GM18508 (cell line): Measurements from ENCODE around the gene AKR1C4.
"Not testable (repeated sequence)": the region's sequence is repeated elsewhere in the genome, so short reads cannot be mapped to it uniquely, and the experiment has no call there.

Experiments used
- ATAC-seq: cut with Tn5 transposase; IDR thresholded peaks from one replicate; pipeline ENCODE4 v1.9.1; 2021; ENCODE audit warnings: moderate number of reproducible peaks; ENCODE audit not compliant: insufficient read depth, unreplicated experiment

Gene AKR1C4

DNA sequence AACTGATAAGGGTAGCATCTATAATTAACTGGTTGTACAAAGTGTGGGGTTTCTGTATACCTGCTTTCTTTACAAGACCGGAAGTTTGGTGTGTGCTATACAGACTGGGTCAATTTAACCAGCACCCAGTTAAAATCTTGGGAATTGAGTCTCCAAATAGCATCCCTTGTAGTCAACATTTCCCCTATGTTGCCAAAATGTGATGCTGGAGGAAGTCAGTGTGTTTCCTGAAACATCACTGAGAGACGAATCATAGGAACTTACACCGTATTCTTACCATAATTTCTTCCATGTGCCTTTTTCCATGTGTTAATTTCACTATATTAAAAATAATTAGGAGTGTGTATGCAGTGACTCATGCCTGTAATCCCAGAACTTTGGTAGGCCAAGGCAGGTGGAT, 1.7 kb downstream of the AKR1C4 start:
- ATAC-seq, result no peak

DNA sequence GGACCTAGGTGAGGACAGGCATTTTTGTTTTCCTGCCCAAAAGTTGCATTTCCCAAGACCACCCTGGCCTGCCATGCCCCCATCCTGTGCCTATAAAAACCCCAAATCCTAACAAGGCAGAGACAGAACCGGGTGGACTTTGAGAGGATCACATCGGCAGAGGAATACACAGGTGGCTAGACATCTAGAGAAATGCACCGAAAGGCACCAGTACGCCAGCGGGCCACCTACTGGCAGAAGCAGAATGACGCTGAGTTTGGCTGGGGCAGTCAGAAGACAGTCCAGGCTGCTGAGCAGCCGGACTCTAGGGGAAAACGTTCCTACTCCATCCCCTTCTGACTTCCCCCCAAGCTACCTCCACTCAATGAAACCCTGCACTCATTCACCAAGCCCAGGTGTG, 2.8 kb downstream of the AKR1C4 start:
- ATAC-seq, result no peak

GRCh38 chr10:5206799-5207198, 10.2 kb downstream of the AKR1C4 start:
- ATAC-seq, result no peak

DNA sequence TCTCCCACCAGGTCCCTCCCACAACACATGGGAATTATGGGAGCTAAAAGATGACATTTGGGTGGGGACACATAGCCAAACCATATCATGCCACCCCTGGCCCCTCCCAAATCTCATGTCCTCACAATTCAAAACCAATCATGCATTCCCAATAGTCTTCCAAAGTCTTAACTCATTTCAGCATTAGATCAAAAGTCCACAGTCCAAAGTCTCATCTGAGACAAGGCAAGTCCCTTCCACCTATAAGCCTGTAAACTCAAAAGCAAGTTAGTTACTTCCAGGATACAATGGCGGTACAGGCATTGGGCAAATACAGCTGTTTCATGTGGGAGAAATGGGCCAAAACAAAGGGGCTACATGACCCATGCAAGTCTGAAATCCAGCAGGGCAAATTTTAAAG, 13.1 kb downstream of the AKR1C4 start:
- ATAC-seq, result not testable (repeated sequence)

DNA sequence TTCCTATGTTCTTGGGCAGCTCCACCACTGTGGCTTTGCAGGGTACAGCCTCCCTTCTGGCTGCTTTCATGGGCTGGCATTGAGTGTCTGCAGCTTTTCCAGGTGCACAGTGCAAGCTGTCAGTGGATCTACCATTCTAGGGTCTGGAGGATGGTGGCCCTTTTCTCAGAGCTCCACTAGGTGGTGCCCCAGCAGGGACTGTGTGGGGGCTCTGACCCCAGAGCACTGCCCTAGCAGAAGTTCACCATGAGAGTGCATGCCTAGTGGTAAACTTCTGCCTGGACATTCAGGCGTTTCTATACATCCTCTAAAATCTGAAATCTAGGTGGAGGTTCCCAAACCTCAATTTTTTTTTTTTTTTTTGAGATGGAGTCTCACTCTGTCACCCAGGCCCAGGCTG, 13.6 kb downstream of the AKR1C4 start:
- not testable (repeated sequence) for ATAC-seq

GRCh38 chr10:5211696-5212536, 15.3 kb downstream of the AKR1C4 start:
- ATAC-seq, result no peak

DNA sequence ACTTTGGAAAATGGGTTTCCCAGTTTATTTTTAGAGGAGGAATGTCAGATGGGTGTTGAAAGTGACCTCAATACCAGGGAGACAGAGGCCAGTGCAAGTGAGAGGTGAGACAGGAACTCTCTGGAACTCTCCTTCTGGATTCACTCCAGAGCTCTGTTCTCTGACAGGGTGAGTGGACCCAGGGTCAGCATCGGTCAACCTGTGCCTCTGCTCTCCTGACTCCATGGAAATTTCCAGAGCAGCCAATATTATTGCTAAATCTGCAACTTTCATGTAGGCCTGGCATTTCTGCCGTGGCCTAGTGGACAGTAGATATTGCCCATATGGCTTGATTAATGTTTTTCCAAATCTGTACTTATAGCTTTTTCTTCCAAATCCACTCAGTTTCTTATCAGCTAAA, 20.2 kb downstream of the AKR1C4 start:
- no peak for ATAC-seq

GRCh38 chr10:5219262-5219661, 22.6 kb downstream of the AKR1C4 start:
- ATAC-seq, result no peak

GRCh38 chr10:5222942-5223341, 26.3 kb downstream of the AKR1C4 start:
- not testable (repeated sequence) for ATAC-seq

GRCh38 chr10:5229019-5229418, 32.4 kb downstream of the AKR1C4 start:
- ATAC-seq, result no peak

DNA sequence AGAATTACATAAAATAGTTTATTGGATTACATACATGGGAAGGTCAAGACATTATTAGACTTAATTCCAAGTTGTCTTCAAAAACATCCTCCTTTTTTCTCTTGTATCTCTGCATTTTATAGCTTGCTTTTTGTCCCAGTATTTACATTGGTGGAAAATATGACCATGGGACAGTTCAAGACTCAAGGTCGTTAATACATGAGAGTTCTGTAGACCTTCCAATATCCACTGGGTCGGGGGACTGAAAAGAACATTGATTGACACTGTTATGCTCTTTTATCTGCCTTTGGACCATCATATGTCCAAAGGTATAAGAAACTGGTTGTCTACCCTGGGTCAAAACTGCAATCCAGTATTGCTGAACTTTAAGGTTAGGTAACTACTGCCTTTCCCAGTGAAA, 36.7 kb downstream of the AKR1C4 start:
- no peak for ATAC-seq

DNA sequence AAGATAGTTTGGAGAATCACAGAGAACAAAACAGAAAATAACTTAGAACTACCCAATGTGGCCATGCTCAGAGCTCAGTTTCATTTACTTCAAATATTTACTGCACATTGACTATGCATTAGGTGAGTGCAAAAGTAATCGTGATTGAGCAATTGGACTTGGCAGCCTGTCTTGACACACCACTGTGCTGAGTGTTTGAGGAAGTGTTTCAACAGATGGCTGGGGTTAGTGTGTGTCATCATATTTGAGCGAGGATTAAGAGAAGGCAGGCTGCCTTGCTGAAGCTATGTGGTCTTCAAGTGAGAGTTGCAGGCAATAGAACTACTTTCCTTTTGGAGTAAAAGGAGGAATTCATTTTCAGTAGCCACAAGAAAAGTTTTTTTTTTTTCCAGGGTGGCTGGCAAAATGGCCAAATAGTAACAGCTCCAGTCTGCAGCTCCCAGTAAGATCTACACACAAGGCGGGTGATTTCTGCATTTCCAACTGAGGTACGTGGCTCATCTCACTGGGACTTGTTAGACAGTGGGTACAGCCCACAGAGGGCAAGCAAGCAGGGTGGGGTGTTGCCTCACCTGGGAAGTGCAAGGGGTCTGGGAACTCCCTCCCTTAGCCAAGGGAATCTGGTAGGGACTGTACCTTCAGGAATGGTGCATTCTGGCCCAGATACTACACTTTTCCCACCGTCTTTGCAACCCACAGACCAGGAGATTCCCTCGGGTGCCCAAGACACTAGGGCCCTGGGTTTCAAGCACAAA, 37.6 kb downstream of the AKR1C4 start:
- ATAC-seq, result no peak

DNA sequence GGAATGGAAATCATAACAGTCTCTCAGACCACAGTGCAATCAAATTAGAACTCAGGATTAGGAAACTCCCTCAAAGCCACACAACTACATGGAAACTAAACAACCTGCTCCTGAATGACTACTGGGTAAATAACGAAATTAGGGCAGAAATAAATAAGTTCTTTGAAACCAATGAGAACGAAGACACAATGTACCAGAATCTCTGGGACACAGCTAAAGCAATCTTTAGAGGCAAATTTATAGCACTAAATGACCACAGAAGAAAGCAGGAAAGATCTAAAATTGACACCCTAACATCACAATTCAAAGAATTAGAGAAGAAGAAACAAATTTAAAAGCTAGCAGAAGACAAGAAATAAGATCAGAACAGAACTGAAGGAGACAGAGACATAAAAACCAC, 40.9 kb downstream of the AKR1C4 start:
- ATAC-seq, result not testable (repeated sequence)

- ATAC-seq, result no peak
These were observed 45.9 kb downstream of the AKR1C4 start for GRCh38 chr10:5242585-5242984.

DNA sequence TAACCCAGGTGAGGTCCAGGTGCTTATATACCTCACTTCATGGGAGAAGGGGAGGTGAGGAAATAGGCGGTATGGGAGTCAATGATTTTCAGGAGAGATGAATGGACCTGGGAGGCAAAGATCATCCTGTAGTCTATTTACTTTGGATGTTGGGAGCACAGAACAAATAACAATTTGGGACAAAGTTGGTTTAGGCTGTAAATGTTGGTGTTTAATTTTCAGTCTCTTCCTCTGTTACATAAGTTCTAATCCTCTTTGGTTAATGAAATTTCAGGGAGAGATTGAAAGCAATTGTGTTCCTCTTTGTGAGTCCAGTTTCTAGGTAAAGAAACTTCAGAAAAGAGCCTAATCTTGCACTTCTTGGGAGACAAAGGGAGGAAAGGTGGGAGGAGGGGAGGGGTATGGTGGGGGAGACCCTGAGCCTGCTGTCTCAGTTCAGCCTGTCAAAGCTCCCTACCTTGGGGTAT, 46.9 kb downstream of the AKR1C4 start:
- ATAC-seq, result no peak

- ATAC-seq, result no peak
These were observed 55.8 kb downstream of the AKR1C4 start for GRCh38 chr10:5252177-5253037.

- no peak for ATAC-seq
These were observed 57.9 kb downstream of the AKR1C4 start for GRCh38 chr10:5254488-5254887.

GRCh38 chr10:5257768-5258167, 61.1 kb downstream of the AKR1C4 start:
- ATAC-seq, result not testable (repeated sequence)

- ATAC-seq, result no peak
These were observed 62.7 kb downstream of the AKR1C4 start for GRCh38 chr10:5259132-5259951.
